ENCODE results near the gene NDUFA11. TPM values are rescaled to one million over a fixed set of nuclear protein-coding genes. Genes with fewer than 3 reads are reported as not detected.

The NDUFA11 gene
- total and polyA plus RNA-seq, 2 of the 13 experiments (the other 11 are each of a cell fraction or from before 2014, with no cell fraction given): 286 to 378 TPM

GRCh38 chr19:5910638-5910907, 7.0 kb upstream of the NDUFA11 start:
- ATAC-seq (no peak), FAIRE-seq (no peak), DNase-seq (ENCODE audit: low spot score) (no peak)
- Histone ChIP-seq H3K4me3 (replicated peaks in 1 of 3; ENCODE audit: insufficient read depth in 1 of 3, low read depth in 2 of 3, low read length in 3 of 3) (peak overlapping the region in 1 of 3 experiments; percentile 14; a peak in 1 of 6 replicates), H3K4me2 (ENCODE audit: low read depth, low read length) (peak overlapping the region; percentile 79; the same call in 1 of the 2 replicates), H3K79me2 (ENCODE audit: insufficient read depth, low read length) (peaks cover 5% of the 10 kb centered on the region), H2AFZ (ENCODE audit: low read length) (no peak overlapping the region), H3K4me1 (ENCODE audit: insufficient read depth, low read length) (peaks cover 93% of the 10 kb centered on the region), H3K27me3 (ENCODE audit: control insufficient read depth in 1 of 2, insufficient read depth in 2 of 2, low read length in 2 of 2) (no peaks in the 10 kb centered on the region), H3K9me3 (ENCODE audit: low read length) (no peaks in the 10 kb centered on the region), H3K36me3 (replicated peaks in 1 of 2; ENCODE audit: control insufficient read depth in 1 of 2, insufficient read depth in 2 of 2, low read length in 2 of 2) (no peaks in the 10 kb centered on the region), H3K27ac (ENCODE audit: extremely low read length, insufficient read depth, low read length) (peak overlapping the region; percentile 96), H3K9ac (ENCODE audit: insufficient read depth, low read depth, low read length) (peak overlapping the region; percentile 80), H4K20me1 (ENCODE audit: insufficient read depth, low read length) (no peaks in the 10 kb centered on the region)
- intact Hi-C loops (cut with micrococcal nuclease; ENCODE audit: unreplicated experiment) (no loop called here), in situ Hi-C loops (cut with HindIII; ENCODE audit: extremely low pct_ligation_motif_present, low pct_unique_long_range_greater_than_20kb) (loop anchor here (5.0 kb wide), 1 partner anchor 42 kb away; no protein-coding TSS in a partner anchor)
- CTCF ChIA-PET (ENCODE audit: low intra/inter-chr PET ratio, low total read pairs): no interaction called here
- no TSS peak for BruUV-seq (replicated peaks)
- POLR2A ChIA-PET: interaction anchor here (0.7 kb wide), 1 partner anchor 65 kb away, joined by 4 read pairs; no protein-coding TSS in a partner anchor
- 20% methylated on average over 1 of the region's 1 CpG for WGBS (ENCODE audit: low lambda C conversion rate)
- 0 out of 2 replicates have a peak, but pooled peaks have one; percentile 22 for TF ChIP-seq FOXP4 (CRISPR knock-in tag; IDR thresholded peaks at IDR 0.05)
- no peak for TF ChIP-seq SALL1 (CRISPR knock-in tag; IDR thresholded peaks at IDR 0.05)
- peak; percentile 69; the same call in 1 of the 2 replicates for TF ChIP-seq TBX3 (IDR thresholded peaks at IDR 0.05; ENCODE audit: borderline replicate concordance)
- TF ChIP-seq AKAP8 (CRISPR knock-in tag; IDR thresholded peaks at IDR 0.05): peak; percentile 22; the same call in 1 of the 2 replicates
- TF ChIP-seq FOXP1 (IDR thresholded peaks at IDR 0.05): peak; percentile 100
- peak; percentile 58; the same call in 1 of the 2 replicates for TF ChIP-seq FOXP1 (CRISPR knock-in tag; IDR thresholded peaks at IDR 0.05)
- TF ChIP-seq ZNF891 (CRISPR knock-in tag; IDR thresholded peaks at IDR 0.05): no peak
- 0 out of 2 replicates have a peak, but pooled peaks have one; percentile 54 for TF ChIP-seq ZFP82 (CRISPR knock-in tag; IDR thresholded peaks at IDR 0.05; ENCODE audit: borderline replicate concordance)
- TF ChIP-seq ZNF18 (CRISPR knock-in tag; IDR thresholded peaks at IDR 0.05; ENCODE audit: insufficient replicate concordance): peak; percentile 37
- 0 out of 2 replicates have a peak, but pooled peaks have one; percentile 11 for TF ChIP-seq ZFP91 (CRISPR knock-in tag; IDR thresholded peaks at IDR 0.05; ENCODE audit: borderline replicate concordance)
- TF ChIP-seq ELF1 (CRISPR knock-in tag; IDR thresholded peaks at IDR 0.05): no peak
